ENCODE results near the gene C1orf216. TPM values are rescaled to one million over a fixed set of nuclear protein-coding genes. Genes with fewer than 3 reads are reported as not detected.
"Not testable (repeated sequence)": the region's sequence is repeated elsewhere in the genome, so short reads cannot be mapped to it uniquely, and the experiment has no call there.

Gene C1orf216
- total RNA-seq, 1 donor from 2014 or later = 9.8 TPM

GRCh38 chr1:35726450-35727433, 8.1 kb upstream of the C1orf216 start:
- Histone ChIP-seq H3K36me3 (no peaks in the 10 kb centered on the region), H3K4me1 (peaks cover 4% of the 10 kb centered on the region), H3K9me3 (replicated peaks) (no peaks in the 10 kb centered on the region), H3K27me3 (ENCODE audit: low read depth) (no peaks in the 10 kb centered on the region), H3K4me3 (no peak overlapping the region), H3K27ac (replicated peaks) (no peak overlapping the region)
- peak; percentile 40 for DNase-seq
- intact Hi-C loops (cut with micrococcal nuclease) = loop anchor here (5.0 kb wide), 1 partner anchor 159 kb away; no protein-coding TSS in a partner anchor
- TF ChIP-seq, protein P1, sequence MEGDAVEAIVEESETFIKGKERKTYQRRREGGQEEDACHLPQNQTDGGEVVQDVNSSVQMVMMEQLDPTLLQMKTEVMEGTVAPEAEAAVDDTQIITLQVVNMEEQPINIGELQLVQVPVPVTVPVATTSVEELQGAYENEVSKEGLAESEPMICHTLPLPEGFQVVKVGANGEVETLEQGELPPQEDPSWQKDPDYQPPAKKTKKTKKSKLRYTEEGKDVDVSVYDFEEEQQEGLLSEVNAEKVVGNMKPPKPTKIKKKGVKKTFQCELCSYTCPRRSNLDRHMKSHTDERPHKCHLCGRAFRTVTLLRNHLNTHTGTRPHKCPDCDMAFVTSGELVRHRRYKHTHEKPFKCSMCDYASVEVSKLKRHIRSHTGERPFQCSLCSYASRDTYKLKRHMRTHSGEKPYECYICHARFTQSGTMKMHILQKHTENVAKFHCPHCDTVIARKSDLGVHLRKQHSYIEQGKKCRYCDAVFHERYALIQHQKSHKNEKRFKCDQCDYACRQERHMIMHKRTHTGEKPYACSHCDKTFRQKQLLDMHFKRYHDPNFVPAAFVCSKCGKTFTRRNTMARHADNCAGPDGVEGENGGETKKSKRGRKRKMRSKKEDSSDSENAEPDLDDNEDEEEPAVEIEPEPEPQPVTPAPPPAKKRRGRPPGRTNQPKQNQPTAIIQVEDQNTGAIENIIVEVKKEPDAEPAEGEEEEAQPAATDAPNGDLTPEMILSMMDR (IDR thresholded peaks at IDR 0.05; ENCODE audit: borderline replicate concordance) = peak; percentile 90

GRCh38 chr1:35725596-35725995, 6.9 kb upstream of the C1orf216 start:
- no peak for DNase-seq
- no peaks in the 10 kb centered on the region for H3K36me3 ChIP-seq
- peaks cover 4% of the 10 kb centered on the region for H3K4me1 ChIP-seq
- TF ChIP-seq, protein P1 (IDR thresholded peaks at IDR 0.05; ENCODE audit: borderline replicate concordance) = no peak
- no peaks in the 10 kb centered on the region for H3K9me3 ChIP-seq (replicated peaks)
- no peaks in the 10 kb centered on the region for H3K27me3 ChIP-seq (ENCODE audit: low read depth)
- intact Hi-C loops (cut with micrococcal nuclease) = loop anchor here (5.0 kb wide), 1 partner anchor 158 kb away; no protein-coding TSS in a partner anchor
- H3K4me3 ChIP-seq = no peak overlapping the region
- H3K27ac ChIP-seq (replicated peaks) = no peak overlapping the region

- TF ChIP-seq, protein P1 (IDR thresholded peaks at IDR 0.05; ENCODE audit: borderline replicate concordance) = no peak
- DNase-seq = peak; percentile 61
- no peaks in the 10 kb centered on the region for H3K27me3 ChIP-seq (ENCODE audit: low read depth)
- intact Hi-C loops (cut with micrococcal nuclease) = no loop called here
- peaks cover 19% of the 10 kb centered on the region for H3K36me3 ChIP-seq
- H3K4me1 ChIP-seq = peaks cover 47% of the 10 kb centered on the region
- H3K9me3 ChIP-seq (replicated peaks) = no peaks in the 10 kb centered on the region
- H3K27ac ChIP-seq (replicated peaks) = peak overlapping the region; percentile 80
- peak overlapping the region; percentile 83 for H3K4me3 ChIP-seq
Observed at GRCh38 chr1:35717911-35718476, 690 bp downstream of the C1orf216 start.

- DNase-seq = peak; percentile 65
- Histone ChIP-seq H3K27ac (replicated peaks) (no peak overlapping the region), H3K4me3 (peak overlapping the region; percentile 33), H3K27me3 (ENCODE audit: low read depth) (no peaks in the 10 kb centered on the region), H3K36me3 (peaks cover 19% of the 10 kb centered on the region), H3K4me1 (peaks cover 47% of the 10 kb centered on the region), H3K9me3 (replicated peaks) (no peaks in the 10 kb centered on the region)
- intact Hi-C loops (cut with micrococcal nuclease) = no loop called here
- TF ChIP-seq, protein P1 (IDR thresholded peaks at IDR 0.05; ENCODE audit: borderline replicate concordance) = peak; percentile 88
Observed at GRCh38 chr1:35715568-35716002, 3.1 kb downstream of the C1orf216 start.

GRCh38 chr1:35714921-35715567, 3.6 kb downstream of the C1orf216 start:
- Histone ChIP-seq H3K27ac (replicated peaks) (no peak overlapping the region), H3K4me3 (peak overlapping the region; percentile 33), H3K36me3 (peaks cover 19% of the 10 kb centered on the region), H3K9me3 (replicated peaks) (no peaks in the 10 kb centered on the region), H3K27me3 (ENCODE audit: low read depth) (no peaks in the 10 kb centered on the region), H3K4me1 (peaks cover 47% of the 10 kb centered on the region)
- TF ChIP-seq, protein P1 (IDR thresholded peaks at IDR 0.05; ENCODE audit: borderline replicate concordance) = no peak
- intact Hi-C loops (cut with micrococcal nuclease) = no loop called here
- no peak for DNase-seq

- not testable (repeated sequence) for DNase-seq
Observed at GRCh38 chr1:35711098-35711497, 7.6 kb downstream of the C1orf216 start.

More at GRCh38 chr1:35711098-35711497, 7.6 kb downstream of the C1orf216 start:
- Histone ChIP-seq H3K27me3 (ENCODE audit: low read depth) (peaks cover 33% of the 10 kb centered on the region), H3K36me3 (peaks cover 19% of the 10 kb centered on the region), H3K4me1 (peaks cover 34% of the 10 kb centered on the region)
- H3K4me3 ChIP-seq; H3K27ac ChIP-seq (replicated peaks); H3K9me3 ChIP-seq (replicated peaks); intact Hi-C loops (cut with micrococcal nuclease): not testable (repeated sequence)
